ENCODE data around the gene ZNF563.
A peak's percentile ranks its signal among the peaks of the same experiment; 100 is the strongest.
"Not testable (repeated sequence)": the region's sequence is repeated elsewhere in the genome, so short reads cannot be mapped to it uniquely, and the experiment has no call there.

Gene ZNF563

DNA sequence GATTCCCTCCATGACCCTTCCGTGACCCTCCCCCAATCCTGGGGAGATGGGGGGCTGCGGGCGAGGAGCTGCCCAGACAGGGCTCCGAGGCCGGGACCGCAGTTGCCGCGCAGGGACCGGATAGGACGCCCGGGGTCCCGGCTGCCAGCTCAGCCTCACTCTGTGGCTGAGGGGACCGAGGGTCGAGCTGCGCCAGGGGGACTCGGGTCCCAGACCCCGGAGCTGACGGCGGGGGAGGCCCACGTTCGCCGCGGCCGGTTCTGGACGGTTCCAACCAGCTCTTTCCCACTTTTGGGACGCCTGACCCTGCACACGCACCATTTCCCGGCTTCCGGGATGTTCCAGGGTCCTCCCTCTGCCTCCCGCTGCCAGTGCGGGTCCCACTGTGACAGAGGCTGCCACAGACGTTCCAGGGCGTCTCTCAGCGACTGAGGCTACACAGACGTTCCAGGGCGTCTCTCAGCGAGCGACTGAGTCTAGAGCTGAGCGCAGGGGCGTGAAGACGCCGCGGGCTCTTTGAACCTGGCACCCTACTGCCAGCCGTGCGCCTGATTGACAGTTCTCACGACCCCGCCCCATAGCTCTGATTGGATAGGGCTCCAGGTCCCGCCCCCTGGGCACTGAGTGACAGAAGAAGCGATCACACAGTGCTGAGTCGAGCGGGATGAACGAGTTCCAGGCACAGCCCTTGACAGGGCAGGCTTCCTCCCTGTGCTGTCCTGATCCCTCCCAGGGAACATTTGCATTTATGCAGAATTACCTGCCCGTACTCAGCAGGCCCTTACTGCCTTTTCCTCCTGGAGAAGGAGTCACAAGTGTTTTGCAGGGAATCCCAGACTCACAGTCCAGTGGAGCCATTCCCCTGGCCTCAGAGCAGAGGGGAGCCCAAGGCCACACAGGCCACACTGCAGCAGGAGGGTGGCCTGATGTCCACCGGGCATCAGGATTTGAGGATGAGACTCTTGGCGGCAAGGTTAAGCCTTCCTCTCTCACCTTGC is at the start of gene ZNF563:
ZNF563 (minus strand) TSS at position 472 of the 998 bp plus-strand sequence; CDS start at position 321, 151 bp downstream.
- DNase-seq, result peak; percentile 82

DNA sequence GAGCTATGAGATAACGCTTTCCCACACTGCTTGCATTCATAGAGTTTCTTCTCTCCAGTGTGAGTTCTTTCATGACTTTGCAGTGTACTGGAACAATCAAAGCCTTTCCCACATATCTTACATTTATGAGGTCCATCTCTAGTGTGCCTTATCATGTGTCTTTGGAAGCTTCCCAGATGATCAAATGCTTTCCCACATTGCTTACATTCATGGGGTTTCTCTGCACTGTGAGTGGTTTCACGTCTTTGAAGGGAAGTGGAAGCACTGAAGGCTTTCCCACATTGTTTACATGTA is 47.0 kb upstream of the ZNF563 start:
- no peak for DNase-seq

DNA sequence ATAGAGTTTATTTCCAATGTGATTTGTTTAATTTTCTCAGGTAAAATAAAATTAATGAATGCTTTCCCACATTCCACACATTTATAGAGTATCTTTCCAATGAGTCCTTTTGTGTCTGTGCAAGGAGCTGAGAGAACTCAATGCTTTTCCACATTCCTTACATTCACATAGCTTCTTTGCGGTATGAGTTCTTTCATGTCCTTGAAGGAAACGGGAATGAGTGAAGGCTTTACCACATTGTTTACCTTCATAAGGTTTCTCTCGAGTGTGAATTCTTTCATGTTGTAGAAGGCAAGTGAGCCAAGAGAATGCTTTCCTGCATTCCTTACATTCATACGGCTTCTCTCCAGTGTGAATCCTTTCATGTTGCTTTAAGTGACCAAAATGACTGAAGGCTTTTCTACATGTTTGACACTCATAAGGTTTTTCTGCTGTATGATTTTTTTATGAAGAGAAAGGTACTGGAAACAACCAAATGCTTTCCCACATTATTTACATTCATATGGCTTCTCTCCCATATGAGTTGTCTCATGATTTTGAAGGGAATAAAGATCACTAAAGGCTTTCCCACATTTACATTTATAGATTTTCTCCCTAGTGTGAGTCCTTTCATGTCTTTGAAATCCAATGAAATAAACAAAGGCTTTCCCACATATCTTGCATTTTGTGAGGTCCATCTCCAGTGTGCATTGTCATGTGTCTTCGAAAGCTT is 46.5 kb upstream of the ZNF563 start:
- no peak for DNase-seq

DNA sequence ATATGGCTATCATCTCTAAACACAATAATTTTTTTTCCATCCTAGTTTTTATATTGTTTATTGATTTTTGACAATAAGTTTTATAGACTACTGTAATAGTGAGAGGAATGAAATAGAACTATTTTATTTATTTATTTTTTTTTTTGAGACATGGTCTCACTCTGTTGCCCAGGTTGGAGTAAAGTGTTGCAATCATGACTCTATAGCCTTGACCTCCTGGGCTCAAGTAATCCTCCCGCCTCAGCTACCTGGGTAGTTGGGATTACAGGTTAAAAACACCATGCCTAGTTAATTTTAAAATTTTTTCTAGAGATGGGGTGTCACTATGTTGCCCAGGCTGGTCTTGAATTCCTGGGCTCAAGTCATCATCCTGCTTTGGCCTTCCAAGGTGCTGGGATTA is 40.6 kb upstream of the ZNF563 start:
- no peak for DNase-seq

DNA sequence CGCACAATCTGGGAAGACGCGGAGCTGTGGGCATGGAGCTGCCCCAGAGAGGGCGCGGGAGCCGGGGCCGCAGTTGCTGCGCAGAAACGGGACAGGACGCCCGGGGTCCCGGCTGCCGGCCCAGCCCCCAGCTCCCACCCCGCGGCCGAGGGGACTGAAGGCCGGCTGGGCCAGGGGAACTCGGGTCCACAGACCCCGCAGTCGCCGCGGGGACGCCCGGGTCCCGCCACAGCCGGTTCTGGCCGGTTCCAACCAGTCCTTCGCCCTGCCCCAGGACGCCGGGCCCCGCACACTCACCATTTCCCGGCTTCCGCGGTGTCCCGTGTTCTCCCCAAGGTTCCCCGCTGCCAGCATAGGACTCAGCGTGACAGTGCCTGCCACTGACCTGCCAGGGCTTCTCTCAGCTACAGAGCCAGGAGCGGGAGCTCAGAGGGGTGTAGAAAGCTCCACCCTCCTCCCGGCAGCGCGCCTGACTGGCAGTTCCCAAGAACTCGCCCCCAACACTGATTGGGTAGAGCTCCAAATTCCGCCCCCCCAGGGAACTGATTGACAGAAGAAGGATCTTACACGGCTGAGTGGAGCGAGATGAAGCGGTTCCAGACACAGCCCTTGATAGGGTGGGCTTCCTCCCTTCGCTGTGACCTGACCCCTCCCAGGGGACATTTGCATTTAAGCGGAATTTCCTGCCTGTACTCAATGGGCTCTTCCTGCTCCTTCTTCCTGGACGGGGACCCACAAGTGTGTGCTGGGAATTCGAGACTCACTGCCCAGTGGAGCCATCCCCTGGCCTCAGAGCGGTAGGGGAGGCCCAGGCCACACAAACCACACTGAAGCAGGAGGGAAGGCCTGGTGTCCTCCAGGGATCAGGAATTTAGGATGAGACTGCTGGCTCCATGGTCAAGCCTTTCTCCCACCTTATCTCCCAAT is 32.1 kb upstream of the ZNF563 start, which contains the start of gene ZNF442:
ZNF442 (minus strand) TSS at position 448 of the 927 bp plus-strand sequence. CDS start 2,052 bp downstream, outside the sequence.
- DNase-seq, result peak; percentile 51

DNA sequence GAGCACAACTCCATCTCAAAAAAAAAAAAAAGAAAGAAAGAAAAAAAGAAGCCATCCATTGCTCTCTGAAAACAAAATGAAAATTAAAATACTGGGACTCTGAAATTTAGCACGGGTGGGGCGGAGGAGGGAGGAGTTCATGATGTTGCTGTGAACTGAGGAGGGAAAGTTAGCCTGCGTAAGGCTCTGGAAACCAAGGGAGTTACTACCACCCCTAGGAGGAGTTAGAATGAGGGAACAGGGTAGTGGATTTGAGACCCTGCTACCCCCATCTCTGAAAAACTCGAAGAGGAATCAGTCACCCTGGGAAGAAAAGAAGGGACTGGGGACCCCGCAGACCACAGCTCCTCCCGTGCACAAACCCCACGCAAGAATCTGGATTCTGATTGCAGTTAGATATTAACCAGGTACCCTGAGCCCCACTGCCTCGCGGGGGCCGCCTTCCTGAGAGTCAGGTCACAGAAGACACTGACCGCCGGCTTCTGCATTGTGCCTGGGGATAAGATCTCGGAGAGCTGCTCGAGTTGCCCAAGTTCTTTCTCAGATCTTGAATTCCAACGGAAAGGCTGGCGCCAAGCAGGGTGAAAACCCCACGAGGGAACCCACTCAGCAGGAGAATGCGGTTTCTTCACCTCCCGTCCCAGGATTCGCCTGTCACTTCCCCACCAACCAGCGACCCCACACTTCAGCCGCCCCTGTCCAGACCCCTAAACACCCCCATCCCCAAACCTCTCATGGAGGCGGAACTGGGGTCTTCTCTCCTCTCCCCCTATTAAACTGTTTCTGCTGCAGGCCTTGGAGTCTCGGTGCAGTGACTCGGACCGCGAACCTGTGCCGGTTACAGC is 31.2 kb upstream of the ZNF563 start:
- DNase-seq, result no peak

DNA sequence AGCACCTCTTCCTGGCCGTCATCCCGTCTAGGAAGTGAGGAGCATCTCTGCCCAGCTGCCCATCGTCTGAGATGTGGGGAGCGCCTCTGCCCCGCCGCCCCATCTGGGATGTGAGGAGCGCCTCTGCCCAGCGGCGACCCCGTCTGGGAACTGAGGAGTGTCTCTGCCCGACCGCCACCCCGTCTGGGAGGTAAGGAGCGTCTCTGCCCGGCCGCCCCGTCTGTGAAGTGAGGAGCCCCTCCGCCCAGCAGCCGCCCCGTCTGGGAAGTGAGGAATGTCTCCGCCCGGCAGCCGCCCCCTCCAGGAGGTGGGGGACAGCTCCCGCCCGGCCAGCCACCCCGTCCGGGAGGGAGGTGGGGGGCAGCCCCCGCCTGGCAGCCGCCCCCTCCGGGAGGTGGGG is 28.8 kb upstream of the ZNF563 start:
- DNase-seq, result not testable (repeated sequence)

DNA sequence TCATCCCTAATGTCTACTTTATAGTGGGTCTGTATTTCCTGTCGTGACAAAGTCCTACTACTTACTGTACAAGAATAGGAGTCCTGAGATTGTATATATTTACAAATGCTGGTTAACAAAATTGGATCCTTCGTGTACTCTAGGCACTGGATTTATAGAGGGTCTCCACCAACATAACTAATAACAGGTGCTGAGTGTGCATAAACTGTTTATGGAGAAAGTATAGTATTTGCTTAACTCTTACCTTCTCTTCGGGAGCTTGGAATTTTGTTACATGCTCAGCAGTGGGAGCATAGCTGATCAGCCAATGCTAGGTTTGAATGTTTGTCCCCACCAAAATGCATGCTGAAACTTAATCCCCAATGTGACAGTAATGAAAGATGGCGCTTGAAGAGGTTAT is 19.9 kb upstream of the ZNF563 start:
- DNase-seq, result no peak

DNA sequence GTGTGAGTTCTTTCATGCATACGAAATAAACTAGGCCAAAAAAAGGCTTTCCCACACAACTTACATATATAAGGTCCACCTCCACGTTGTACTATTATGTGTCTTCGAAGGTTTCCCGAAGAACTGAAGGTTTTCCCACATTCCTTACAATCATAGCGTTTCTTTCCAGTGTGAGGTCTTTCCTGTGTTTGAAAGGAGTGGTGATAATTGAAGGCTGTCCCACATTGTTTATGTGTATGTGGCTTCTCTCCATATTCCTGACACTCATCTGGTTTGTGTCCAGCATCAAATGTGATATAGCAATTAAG is 17.4 kb upstream of the ZNF563 start:
- DNase-seq, result no peak

DNA sequence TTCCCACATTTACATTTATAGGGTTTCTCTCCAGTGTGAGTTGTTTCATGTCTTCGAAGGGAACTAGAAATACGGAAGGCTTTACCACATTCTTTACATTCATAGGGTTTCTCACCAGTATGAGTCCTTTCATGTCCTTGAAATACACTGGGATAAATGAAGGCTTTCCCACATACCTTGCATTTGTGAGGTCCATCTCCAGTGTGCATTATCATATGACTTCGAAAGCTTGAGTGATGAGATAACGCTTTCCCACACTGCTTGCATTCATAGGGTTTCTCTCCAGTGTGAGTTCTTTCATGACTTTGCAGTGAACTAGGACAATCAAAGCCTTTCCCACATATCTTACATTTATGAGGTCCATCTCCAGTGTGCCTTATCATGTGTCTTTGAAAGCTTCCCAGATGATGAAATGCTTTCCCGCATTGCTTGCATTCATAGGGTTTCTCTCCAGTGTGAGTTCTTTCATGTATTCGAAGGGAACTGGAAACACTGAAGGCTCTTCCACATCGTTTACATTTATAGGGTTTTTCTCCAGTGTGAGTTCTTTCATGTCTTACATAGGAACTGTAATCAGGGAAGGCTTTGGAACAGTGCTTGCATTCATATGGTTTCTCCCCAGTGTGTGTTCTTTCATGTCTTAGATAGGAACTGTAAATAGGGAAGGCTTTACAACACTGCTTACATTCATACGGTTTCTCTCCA is 16.9 kb upstream of the ZNF563 start:
- DNase-seq, result no peak

DNA sequence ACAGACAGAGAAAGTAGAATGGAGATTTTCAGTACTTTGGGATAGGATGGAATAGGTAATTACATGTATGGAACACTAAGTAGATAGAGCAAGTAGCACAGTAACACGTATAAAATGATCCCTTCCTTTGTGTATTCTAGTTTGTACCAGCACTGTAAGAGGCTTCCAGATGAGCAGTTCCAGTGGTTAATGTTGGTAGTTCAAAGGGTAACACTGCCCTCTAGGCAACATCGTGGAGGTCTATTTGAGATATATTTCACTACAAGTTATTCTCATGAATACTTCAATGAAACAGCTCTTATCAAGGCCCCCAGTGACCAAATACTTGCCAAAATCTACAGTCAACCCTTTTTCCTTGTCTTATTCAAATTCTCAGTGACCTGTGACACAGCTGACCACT is 13.5 kb upstream of the ZNF563 start:
- DNase-seq, result no peak

DNA sequence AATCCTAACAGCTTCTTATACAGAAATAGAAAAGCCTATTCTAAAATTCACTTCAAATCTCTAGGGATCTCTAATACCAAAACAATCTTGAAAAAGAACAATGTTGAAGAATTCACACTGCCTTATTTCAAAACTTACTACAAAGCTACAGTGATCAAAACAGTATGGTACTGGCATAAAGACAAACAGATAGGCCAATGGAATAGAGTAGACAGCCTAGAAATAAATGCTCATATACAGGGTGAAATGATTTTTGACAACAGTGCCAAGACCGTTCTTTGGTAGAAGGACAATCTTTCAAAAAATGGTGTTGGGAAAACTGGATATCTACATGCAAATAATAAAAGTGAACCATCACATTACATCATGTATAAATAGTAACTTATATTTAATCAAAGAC is 11.8 kb upstream of the ZNF563 start:
- no peak for DNase-seq

DNA sequence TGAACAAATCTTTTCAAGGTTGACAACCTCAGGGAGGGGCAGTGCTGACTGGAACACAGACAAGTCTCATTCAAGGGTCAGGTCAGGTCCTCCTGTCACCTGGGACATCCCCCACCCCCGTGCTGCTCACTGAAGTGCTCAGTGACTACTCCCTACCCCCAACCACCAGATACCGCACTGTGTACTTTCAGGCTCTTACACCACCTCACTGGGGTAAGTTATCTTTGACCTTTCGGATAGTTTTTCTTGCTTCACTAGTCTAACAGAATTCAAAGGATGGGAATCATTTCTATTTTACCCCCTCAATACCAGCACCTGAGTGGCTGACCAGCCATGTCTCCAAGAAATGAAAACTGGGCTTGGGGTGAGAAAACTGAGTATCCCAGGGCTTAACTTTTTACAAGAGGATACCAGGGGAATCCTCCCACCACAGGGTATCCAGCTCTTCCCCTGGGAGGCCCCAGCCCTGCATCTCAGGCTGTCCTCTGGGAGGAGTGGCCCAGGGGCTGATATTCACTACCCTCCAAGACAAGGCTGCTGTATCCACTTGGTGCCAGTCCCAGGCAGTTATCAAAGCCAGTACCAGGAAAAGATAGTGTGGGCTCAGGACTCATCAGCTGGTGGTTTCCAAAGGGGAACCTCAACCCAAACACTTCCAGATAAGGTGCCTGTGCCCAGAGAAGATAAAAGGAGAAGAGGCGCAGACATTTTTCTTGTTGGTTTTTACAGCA is 2.1 kb downstream of the ZNF563 start:
- no peak for DNase-seq

DNA sequence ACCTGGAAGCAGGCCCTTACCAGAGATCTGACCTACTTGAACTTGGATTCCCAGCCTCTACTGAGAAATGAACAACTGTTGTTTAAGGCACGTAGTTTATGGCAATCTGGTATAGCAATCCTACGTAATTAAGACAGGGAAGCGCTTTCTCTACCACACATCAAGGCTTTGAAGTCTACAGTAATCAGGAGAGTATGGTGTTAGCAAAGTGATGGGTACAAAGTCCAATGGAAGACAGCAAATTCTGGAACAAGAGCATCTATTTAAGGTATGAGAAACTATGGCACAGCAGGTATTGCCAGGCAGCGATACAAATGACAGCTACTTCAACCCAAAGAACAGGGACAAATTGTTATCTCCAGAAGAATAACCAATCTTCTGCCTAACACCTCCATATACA is 3.1 kb downstream of the ZNF563 start:
- no peak for DNase-seq

DNA sequence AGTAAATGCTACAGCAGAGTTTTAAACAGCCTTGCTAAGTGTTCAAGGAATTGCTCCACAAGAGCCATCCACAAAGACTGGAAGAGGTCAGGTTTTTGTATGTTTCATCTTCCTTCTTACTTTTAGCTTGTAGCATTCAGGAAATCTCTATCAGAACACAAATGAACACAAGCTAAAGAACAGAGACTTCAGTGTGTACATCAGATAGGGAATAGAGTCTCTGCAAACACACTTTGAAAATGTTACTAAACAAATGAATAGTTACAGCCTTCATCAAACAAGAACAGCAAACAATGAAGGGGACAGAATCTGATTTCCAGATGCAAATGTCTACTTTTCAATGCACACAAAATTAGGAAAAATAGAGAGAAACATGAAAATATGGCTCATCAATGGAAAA is 7.7 kb downstream of the ZNF563 start:
- no peak for DNase-seq

DNA sequence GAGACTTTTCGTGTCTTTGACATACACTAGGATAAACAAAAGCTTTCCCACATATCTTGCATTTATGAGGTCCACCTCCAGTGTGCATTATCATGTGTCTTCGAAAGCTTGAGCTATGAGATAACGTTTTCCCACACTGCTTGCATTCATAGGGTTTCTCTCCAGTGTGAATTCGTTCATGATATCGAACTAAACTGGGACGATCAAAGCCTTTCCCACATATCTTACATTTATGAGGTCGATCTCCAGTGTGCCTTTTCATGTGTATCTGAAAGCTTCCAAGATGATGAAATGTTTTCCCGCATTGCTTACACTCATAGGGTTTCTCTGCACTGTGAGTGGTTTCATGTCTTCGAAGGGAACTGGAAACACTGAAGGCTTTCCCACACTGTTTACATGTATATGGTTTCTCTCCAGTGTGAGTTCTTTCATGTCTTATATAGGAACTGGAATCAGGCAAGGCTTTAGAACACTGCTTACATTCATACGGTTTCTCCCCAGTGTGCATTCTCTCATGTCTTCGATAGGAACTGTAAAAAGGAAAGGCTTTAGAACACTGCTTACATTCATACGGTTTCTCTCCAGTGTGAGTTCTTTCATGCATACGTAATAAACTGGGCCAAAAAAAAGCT is 14.5 kb downstream of the ZNF563 start:
- DNase-seq, result no peak

DNA sequence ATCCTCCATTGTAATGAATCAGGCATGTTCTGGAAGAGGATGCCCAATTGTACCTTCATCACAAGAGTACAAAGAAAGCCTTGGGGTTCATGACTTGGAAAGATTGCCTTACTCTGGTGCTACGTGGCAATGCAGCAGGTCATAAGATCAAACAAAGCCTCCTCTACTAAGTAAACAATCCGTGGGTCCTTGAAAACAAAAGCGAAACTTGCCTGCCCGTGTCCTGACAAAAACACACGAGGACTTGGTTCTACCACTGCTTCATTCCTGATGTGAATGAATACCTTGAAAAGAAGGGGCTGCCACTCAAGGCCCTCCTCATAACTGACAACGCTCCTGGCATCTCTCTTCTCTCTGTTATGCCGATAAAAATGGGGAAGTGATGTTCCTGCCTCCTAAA is 18.9 kb downstream of the ZNF563 start:
- no peak for DNase-seq

DNA sequence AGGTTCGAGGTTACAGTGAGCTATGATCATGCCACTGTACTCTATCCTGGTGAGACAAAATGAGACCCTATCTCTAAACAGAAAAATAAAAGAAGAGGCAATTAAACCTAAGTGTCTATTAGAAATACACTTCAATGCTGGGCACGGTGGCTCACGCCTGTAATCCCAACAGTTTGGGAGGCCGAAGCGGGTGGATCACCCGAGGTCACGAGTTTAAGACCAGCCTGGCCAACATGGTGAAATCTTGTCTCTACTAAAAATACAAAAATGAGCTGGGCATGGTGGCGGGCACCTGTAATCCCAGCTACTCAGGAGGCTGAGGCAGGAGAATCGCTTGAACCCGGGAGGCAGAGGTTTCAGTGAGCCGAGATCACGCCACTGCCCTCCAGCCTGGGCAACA is 24.5 kb downstream of the ZNF563 start:
- DNase-seq, result not testable (repeated sequence)

DNA sequence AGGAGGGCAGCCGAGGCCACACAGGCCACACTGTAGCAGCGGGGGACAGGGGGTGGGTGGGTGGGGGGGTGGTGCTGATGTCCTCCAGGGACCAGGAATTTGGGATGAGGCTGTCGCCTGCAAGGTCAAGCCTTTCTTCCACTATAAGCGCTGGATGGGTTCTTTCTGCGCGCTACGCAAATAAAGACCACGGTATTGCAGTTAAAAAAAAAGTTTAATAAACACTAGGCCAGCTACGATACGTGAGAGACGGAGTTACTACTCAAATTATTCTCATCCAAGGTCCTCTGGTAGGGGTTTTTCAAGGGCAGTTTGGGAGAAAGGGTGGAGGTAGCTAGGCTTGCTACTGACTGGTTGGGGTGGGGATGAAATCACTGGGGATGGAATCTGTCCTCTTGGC is 38.2 kb downstream of the ZNF563 start:
- no peak for DNase-seq
